ENCODE data around the gene LONP1.

LONP1 gene

GRCh38 chr19:5677136-5677535 lies 42.8 kb downstream of the LONP1 start:
- H3K9me3 Mint-ChIP-seq: no peaks in the 10 kb centered on the region
- peak overlapping the region in 2 of 3 experiments; percentile 47 to 56 for H3K4me3 Mint-ChIP-seq
- peaks cover 16% of the 10 kb centered on the region for H3K36me3 Mint-ChIP-seq (ENCODE audit: low read depth)
- no peak overlapping the region for H3K27ac Mint-ChIP-seq
- H3K27me3 Mint-ChIP-seq (ENCODE audit: low read depth): no peaks in the 10 kb centered on the region
- H3K4me1 Mint-ChIP-seq: peaks cover 36% of the 10 kb centered on the region
- no peak for TF ChIP-seq CTCF (IDR thresholded peaks at IDR 0.05; ENCODE audit: unreplicated experiment in 3 of 3)

DNA sequence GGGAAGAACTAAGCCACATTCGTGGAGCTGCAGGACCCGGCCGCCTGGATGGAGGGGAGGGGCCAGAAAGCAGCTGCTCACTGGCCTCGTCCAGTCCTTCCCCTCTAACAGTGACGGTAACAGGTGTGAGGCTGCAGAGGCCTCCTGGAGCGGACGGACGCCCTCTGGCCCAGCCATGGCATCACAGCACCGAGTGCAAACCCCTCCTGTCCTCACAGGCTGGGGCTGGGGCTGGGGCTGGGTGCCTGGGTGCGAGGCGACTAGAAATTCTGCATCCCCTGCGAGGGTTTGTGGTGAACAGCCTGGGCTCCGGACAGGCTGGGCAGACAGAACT lies 43.2 kb downstream of the LONP1 start:
- Mint-ChIP-seq H3K27ac (peak overlapping the region; percentile 46 to 84 (median 84)), H3K9me3 (no peaks in the 10 kb centered on the region)
- no peak for TF ChIP-seq CTCF (IDR thresholded peaks at IDR 0.05; ENCODE audit: unreplicated experiment in 3 of 3)

GRCh38 chr19:5676105-5676771 lies 43.7 kb downstream of the LONP1 start:
- Mint-ChIP-seq H3K27ac (peak overlapping the region; percentile 46 to 84 (median 84)), H3K4me3 (peak overlapping the region in 1 of 3 experiments; percentile 47), H3K9me3 (no peaks in the 10 kb centered on the region), H3K36me3 (ENCODE audit: low read depth) (peaks cover 16% of the 10 kb centered on the region), H3K27me3 (ENCODE audit: low read depth) (no peaks in the 10 kb centered on the region), H3K4me1 (peaks cover 30% of the 10 kb centered on the region)
- no peak for TF ChIP-seq CTCF (IDR thresholded peaks at IDR 0.05; ENCODE audit: unreplicated experiment in 3 of 3)

More for the DNA sequence above, 43.2 kb downstream of the LONP1 start:
- peaks cover 16% of the 10 kb centered on the region for H3K36me3 Mint-ChIP-seq (ENCODE audit: low read depth)
- peak overlapping the region in 1 of 3 experiments; percentile 47 for H3K4me3 Mint-ChIP-seq
- peaks cover 34% of the 10 kb centered on the region for H3K4me1 Mint-ChIP-seq
- H3K27me3 Mint-ChIP-seq (ENCODE audit: low read depth): no peaks in the 10 kb centered on the region

DNA sequence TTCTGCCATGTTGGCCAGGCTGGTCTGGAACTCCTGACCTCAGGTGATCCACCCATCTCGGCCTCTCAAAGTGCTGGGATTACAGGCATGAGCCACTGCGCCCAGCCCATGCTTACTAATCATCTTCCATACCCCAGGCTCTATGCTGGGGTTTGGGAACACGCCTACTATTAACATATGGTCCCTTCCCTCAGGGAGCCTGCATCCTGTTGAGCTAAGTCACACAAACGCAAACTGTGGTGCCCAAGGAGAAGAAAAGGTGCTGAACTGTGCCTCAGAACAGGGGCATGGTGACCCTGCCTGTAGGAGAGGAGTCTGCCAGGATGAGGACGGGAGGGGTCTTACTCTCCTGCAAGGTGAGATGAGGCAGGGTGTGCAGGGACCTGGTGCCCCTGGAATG lies 45.2 kb downstream of the LONP1 start:
- no peak for TF ChIP-seq CTCF (IDR thresholded peaks at IDR 0.05; ENCODE audit: unreplicated experiment in 3 of 3)
- peaks cover 16% of the 10 kb centered on the region for H3K36me3 Mint-ChIP-seq (ENCODE audit: low read depth)
- no peak overlapping the region for H3K4me3 Mint-ChIP-seq
- H3K9me3 Mint-ChIP-seq: no peaks in the 10 kb centered on the region
- peak overlapping the region in 1 of 3 experiments; percentile 37 for H3K27ac Mint-ChIP-seq
- no peaks in the 10 kb centered on the region for H3K27me3 Mint-ChIP-seq (ENCODE audit: low read depth)
- peaks cover 25% of the 10 kb centered on the region for H3K4me1 Mint-ChIP-seq

GRCh38 chr19:5673752-5674151 lies 46.2 kb downstream of the LONP1 start:
- Mint-ChIP-seq H3K4me1 (peaks cover 20% of the 10 kb centered on the region), H3K9me3 (no peaks in the 10 kb centered on the region), H3K36me3 (ENCODE audit: low read depth) (peaks cover 21% of the 10 kb centered on the region), H3K27ac (no peak overlapping the region), H3K27me3 (ENCODE audit: low read depth) (no peaks in the 10 kb centered on the region), H3K4me3 (no peak overlapping the region)
- no peak for TF ChIP-seq CTCF (IDR thresholded peaks at IDR 0.05; ENCODE audit: unreplicated experiment in 3 of 3)
